ENCODE data around the gene CNNM3.

DNA sequence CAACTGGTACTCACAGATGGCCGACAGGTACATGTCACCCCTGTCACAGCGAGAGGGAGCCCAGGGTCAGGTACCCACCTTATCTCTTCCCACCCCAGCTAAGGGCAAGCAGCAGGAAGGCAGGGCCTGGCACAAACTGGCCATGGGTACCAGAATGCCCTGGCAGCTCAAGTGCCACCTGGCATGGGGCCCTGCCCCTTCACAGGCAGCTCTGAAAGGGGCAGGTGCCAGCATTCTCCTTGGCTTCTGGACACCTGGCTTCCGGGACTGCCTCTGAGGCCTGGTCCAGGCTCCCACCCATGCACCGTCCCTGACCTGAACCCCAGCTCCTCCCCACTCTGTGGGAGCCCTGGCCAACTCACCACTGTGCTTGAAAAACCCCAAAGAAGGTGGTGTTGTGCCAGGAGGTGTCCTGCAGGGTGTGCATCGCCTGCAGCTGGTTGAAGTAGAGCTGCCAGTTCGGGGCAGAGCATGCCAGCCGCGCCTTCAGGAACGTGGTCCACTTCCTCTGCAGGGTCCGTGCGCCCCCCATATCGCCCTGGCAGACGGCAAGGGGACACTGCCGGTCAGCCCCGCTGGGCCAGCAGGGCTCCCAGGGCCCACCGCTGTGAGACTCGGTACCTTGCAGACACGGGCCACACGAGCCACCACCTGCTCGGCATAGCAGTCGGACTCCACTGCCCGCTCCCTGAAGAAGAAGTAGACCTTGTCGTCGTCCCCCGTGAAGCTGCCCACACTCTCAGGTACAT, 48.4 kb downstream of the CNNM3 start:
- TF ChIP-seq, protein P1, sequence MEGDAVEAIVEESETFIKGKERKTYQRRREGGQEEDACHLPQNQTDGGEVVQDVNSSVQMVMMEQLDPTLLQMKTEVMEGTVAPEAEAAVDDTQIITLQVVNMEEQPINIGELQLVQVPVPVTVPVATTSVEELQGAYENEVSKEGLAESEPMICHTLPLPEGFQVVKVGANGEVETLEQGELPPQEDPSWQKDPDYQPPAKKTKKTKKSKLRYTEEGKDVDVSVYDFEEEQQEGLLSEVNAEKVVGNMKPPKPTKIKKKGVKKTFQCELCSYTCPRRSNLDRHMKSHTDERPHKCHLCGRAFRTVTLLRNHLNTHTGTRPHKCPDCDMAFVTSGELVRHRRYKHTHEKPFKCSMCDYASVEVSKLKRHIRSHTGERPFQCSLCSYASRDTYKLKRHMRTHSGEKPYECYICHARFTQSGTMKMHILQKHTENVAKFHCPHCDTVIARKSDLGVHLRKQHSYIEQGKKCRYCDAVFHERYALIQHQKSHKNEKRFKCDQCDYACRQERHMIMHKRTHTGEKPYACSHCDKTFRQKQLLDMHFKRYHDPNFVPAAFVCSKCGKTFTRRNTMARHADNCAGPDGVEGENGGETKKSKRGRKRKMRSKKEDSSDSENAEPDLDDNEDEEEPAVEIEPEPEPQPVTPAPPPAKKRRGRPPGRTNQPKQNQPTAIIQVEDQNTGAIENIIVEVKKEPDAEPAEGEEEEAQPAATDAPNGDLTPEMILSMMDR (IDR thresholded peaks at IDR 0.05): no peak
- TF ChIP-seq ZFX (IDR thresholded peaks at IDR 0.05; ENCODE audit: borderline replicate concordance): no peak
